Loucy (cell line): ENCODE results near the gene SCT.

ENCODE experiments used
- CTCF ChIP-seq: fragments of 200-600 bp; sonication (generic); conservative IDR thresholded peaks from 2 replicates; pipeline ENCODE4 v1.5.1; 2014; ENCODE audit warnings: mild to moderate bottlenecking, antibody characterized with exemption, low read length
- EZH2phosphoT487 ChIP-seq: fragments of 200-600 bp; IDR thresholded peaks from 2 replicates; pipeline ENCODE4 v1.6.1; 2018; ENCODE audit warnings: antibody characterized with exemption, mild to moderate bottlenecking, moderate library complexity, borderline replicate concordance

GRCh38 chr11:665704-666281, 38.8 kb upstream of the SCT start:
- TF ChIP-seq EZH2phosphoT487, result no peak
- TF ChIP-seq CTCF, result no peak
